ENCODE data around the gene CALML6. TPM values are rescaled to one million over a fixed set of nuclear protein-coding genes. Genes with fewer than 3 reads are reported as not detected.

CALML6 gene
- total RNA-seq, 2 experiments from 2014 or later: 0.47 to 0.76 TPM

GRCh38 chr1:1959840-1960479, 44.9 kb downstream of the CALML6 start:
- Mint-ChIP-seq H3K4me1 (ENCODE audit: low read depth) (peaks cover 13% of the 10 kb centered on the region), H3K4me3 (peak overlapping the region; percentile 46), H3K27me3 (peaks cover 29% of the 10 kb centered on the region), H3K36me3 (ENCODE audit: low read depth) (no peaks in the 10 kb centered on the region), H3K27ac (peak overlapping the region; percentile 79), H3K9me3 (peaks cover under 1% of the 10 kb centered on the region)
- DNase-seq: peak; percentile 93
- intact Hi-C loops (cut with micrococcal nuclease): loop anchor here (5.0 kb wide), 1 partner anchor 82 kb away; no protein-coding TSS in a partner anchor
- CTCF ChIA-PET: interaction anchor here (0.8 to 11.3 kb wide), 13 partner anchors 10 to 173 kb away, joined by 3 to 100 read pairs (median 5); no protein-coding TSS in a partner anchor
- POLR2A ChIA-PET: interaction anchor here (0.9 to 1.4 kb wide), 3 partner anchors 33 to 87 kb away, joined by 3 read pairs; no protein-coding TSS in a partner anchor
- TF ChIP-seq CTCF (IDR thresholded peaks at IDR 0.05): peak; percentile 92
- ATAC-seq: peak; percentile 95

GRCh38 chr1:1960480-1961196, 45.6 kb downstream of the CALML6 start:
- DNase-seq (no peak), ATAC-seq (no peak)
- POLR2A ChIA-PET: interaction anchor here (1.0 to 1.4 kb wide), 2 partner anchors 65 to 86 kb away, joined by 3 read pairs; no protein-coding TSS in a partner anchor
- Mint-ChIP-seq H3K4me3 (peak overlapping the region; percentile 46), H3K9me3 (no peaks in the 10 kb centered on the region), H3K27ac (peak overlapping the region; percentile 79), H3K4me1 (ENCODE audit: low read depth) (peaks cover 13% of the 10 kb centered on the region), H3K36me3 (ENCODE audit: low read depth) (no peaks in the 10 kb centered on the region), H3K27me3 (peaks cover 29% of the 10 kb centered on the region)
- intact Hi-C loops (cut with micrococcal nuclease): loop anchor here (5.0 kb wide), 1 partner anchor 82 kb away; no protein-coding TSS in a partner anchor
- TF ChIP-seq CTCF (IDR thresholded peaks at IDR 0.05): no peak
- CTCF ChIA-PET: interaction anchor here (0.8 to 11.3 kb wide), 15 partner anchors 11 to 214 kb away, joined by 3 to 100 read pairs (median 4); no protein-coding TSS in a partner anchor

- ChIA-PET CTCF (interaction anchor here (11.3 kb wide), 1 partner anchor 82 kb away, joined by 100 read pairs; no protein-coding TSS in a partner anchor), POLR2A (no interaction called here)
- intact Hi-C loops (cut with micrococcal nuclease): loop anchor here (5.0 kb wide), 1 partner anchor 80 kb away; no protein-coding TSS in a partner anchor
- Mint-ChIP-seq H3K9me3 (no peaks in the 10 kb centered on the region), H3K4me1 (ENCODE audit: low read depth) (peaks cover 13% of the 10 kb centered on the region), H3K4me3 (no peak overlapping the region), H3K27me3 (peaks cover 29% of the 10 kb centered on the region), H3K27ac (no peak overlapping the region), H3K36me3 (ENCODE audit: low read depth) (no peaks in the 10 kb centered on the region)
- TF ChIP-seq CTCF (IDR thresholded peaks at IDR 0.05): no peak
- DNase-seq (no peak), ATAC-seq (no peak)
These were observed 47.7 kb downstream of the CALML6 start for GRCh38 chr1:1962752-1963151.

- intact Hi-C loops (cut with micrococcal nuclease): loop anchor here (5.0 kb wide), 1 partner anchor 79 kb away; no protein-coding TSS in a partner anchor
- H3K4me3 Mint-ChIP-seq: no peak overlapping the region
- H3K4me1 Mint-ChIP-seq (ENCODE audit: low read depth): peaks cover 13% of the 10 kb centered on the region
- CTCF ChIA-PET: no interaction called here
- H3K9me3 Mint-ChIP-seq: no peaks in the 10 kb centered on the region
- H3K27me3 Mint-ChIP-seq: peaks cover 21% of the 10 kb centered on the region
- ATAC-seq (no peak), DNase-seq (no peak)
- POLR2A ChIA-PET: interaction anchor here (0.7 kb wide), 1 partner anchor 565 kb away, joined by 3 read pairs; no protein-coding TSS in a partner anchor
- TF ChIP-seq CTCF (IDR thresholded peaks at IDR 0.05): no peak
- H3K36me3 Mint-ChIP-seq (ENCODE audit: low read depth): no peaks in the 10 kb centered on the region
- no peak overlapping the region for H3K27ac Mint-ChIP-seq
These were observed 48.5 kb downstream of the CALML6 start for GRCh38 chr1:1963570-1963969.
